PC-3 (cell line): ENCODE data around the gene ACD. TPM values are rescaled to one million over a fixed set of nuclear protein-coding genes. Genes with fewer than 3 reads are reported as not detected.

Source experiments
- ATAC-seq: fragments of 200-7000 bp; cut with Tn5 transposase; 2 replicates; pipeline ENCODE4 v1.9.1; 2020; ENCODE audit warnings: mild to moderate bottlenecking, moderate library complexity
- BruUV-seq: library from RNA; stranded (reverse); fragments of 400-500 nt; replicated peaks from 2 replicates; lab custom pipeline; 2021; lab: Mats Ljungman, UMichigan
- CTCF ChIA-PET: fragments of 300-600 bp; sonication (Branson Sonifier 250); formaldehyde crosslinking; loops from one replicate; lab custom pipeline; 2022; ENCODE audit warnings: antibody characterized with exemption; lab: Charles Lee
- POLR2A ChIA-PET: fragments of 300-600 bp; sonication (Branson Sonifier 250); formaldehyde crosslinking; loops from one replicate; lab custom pipeline; 2022; ENCODE audit warnings: antibody characterized with exemption; ENCODE audit not compliant: unreplicated experiment; lab: Charles Lee
- DNase-seq: peaks from one replicate; pipeline ENCODE4 v3.0.0-alpha.2; 2015
- H2AFZ ChIP-seq: fragments of 300-600 bp; sonication (generic); 2 replicates; pipeline ENCODE4 v1.6.0; 2016; ENCODE audit warnings: antibody characterized with exemption, low read length
- H3F3A ChIP-seq: fragments of 300-600 bp; sonication (generic); one replicate; pipeline ENCODE4 v1.6.0; 2017; ENCODE audit warnings: antibody characterized with exemption, low read length, control low read depth, mild to moderate bottlenecking; ENCODE audit not compliant: unreplicated experiment
- H3K27ac ChIP-seq: fragments of 300-600 bp; sonication (generic); 2 replicates; pipeline ENCODE4 v1.5.1; 2016; ENCODE audit warnings: mild to moderate bottlenecking, low read length
- H3K27me3 ChIP-seq: fragments of 300-600 bp; sonication (generic); 2 replicates; pipeline ENCODE4 v1.6.1; 2016; ENCODE audit warnings: low read length, mixed read lengths
- H3K36me3 ChIP-seq: fragments of 300-600 bp; sonication (generic); 2 replicates; pipeline ENCODE4 v1.6.1; 2016; ENCODE audit warnings: low read depth, mixed run types, low read length, mixed read lengths
- H3K4me1 ChIP-seq: fragments of 300-600 bp; sonication (generic); 2 replicates; pipeline ENCODE4 v1.5.1; 2016; ENCODE audit warnings: low read length; ENCODE audit not compliant: insufficient read depth
- H3K4me2 ChIP-seq: fragments of 300-600 bp; sonication (generic); 2 replicates; pipeline ENCODE4 v1.6.0; 2016; ENCODE audit warnings: low read length
- H3K4me3 ChIP-seq: fragments of 300-600 bp; sonication (generic); 2 replicates; pipeline ENCODE4 v1.5.1; 2016; ENCODE audit warnings: mild to moderate bottlenecking, low read length, mixed read lengths
- H3K79me2 ChIP-seq: fragments of 300-600 bp; sonication (generic); 2 replicates; pipeline ENCODE4 v1.6.1; 2017; ENCODE audit warnings: low read length, mixed read lengths
- H3K9ac ChIP-seq: fragments of 300-600 bp; sonication (generic); 2 replicates; pipeline ENCODE4 v1.6.0; 2016; ENCODE audit warnings: mild to moderate bottlenecking, low read length
- H3K9me2 ChIP-seq: fragments of 300-600 bp; sonication (generic); replicated peaks from 2 replicates; pipeline ENCODE4 v1.6.1; 2016; ENCODE audit warnings: mixed run types, low read length, mixed read lengths
- H3K9me3 ChIP-seq: fragments of 300-600 bp; sonication (generic); 2 replicates; pipeline ENCODE4 v1.6.1; 2016; ENCODE audit warnings: low read length, mixed read lengths
- H4K20me1 ChIP-seq: fragments of 300-600 bp; sonication (generic); 2 replicates; pipeline ENCODE4 v1.6.1; 2016; ENCODE audit warnings: low read length, mixed read lengths
- CTCF ChIP-seq: fragments of 300-600 bp; sonication (generic); conservative IDR thresholded peaks from 2 replicates; pipeline ENCODE4 v1.5.1; 2017; ENCODE audit warnings: antibody characterized with exemption, low read depth, mild to moderate bottlenecking, low read length
- EZH2 ChIP-seq: fragments of 300-600 bp; sonication (generic); IDR thresholded peaks from one replicate; pipeline ENCODE4 v1.6.1; 2017; ENCODE audit warnings: antibody characterized with exemption, mild to moderate bottlenecking, low read length; ENCODE audit not compliant: unreplicated experiment
- EZH2phosphoT487 ChIP-seq: fragments of 300-600 bp; sonication (generic); IDR thresholded peaks from 2 replicates; pipeline ENCODE4 v1.6.1; 2018; ENCODE audit warnings: mild to moderate bottlenecking, antibody characterized with exemption, low read length, borderline replicate concordance
- intact Hi-C: fragments of 100-400 bp; cut with micrococcal nuclease; formaldehyde crosslinking; loops from 2 replicates; pipeline ENCODE4 v1.9.0; 2023
- total RNA-seq: library from RNA; depleted of rRNA; stranded (reverse); fragments of >200 nt; gene quantifications from 2 replicates; pipeline ENCODE4 v1.2.3, GENCODE V29; 2014

The ACD gene
- total RNA-seq, 1 experiment from 2014 or later = 26.3 TPM

- peaks cover 6% of the 10 kb centered on the region; the same call in 1 of the 2 replicates for H3K4me1 ChIP-seq
- no peak for TF ChIP-seq EZH2phosphoT487
- TF ChIP-seq EZH2 = no peak
- no peak for TF ChIP-seq CTCF
- CTCF ChIA-PET = interaction anchor here (0.6 to 1.5 kb wide), 2 partner anchors 97 to 98 kb away, joined by 4 read pairs; partner anchors contain the start of gene CTCF
- intact Hi-C loops = loop anchor here (2.0 kb wide), 1 partner anchor 98 kb away; the partner anchor contains the start of gene CTCF
- ATAC-seq = peak; percentile 81
- peak within 1 kb of the TSS; percentile 82 for H3K9ac ChIP-seq
- peak within 1 kb of the TSS; percentile 100 for H3K4me2 ChIP-seq
- H2AFZ ChIP-seq = peak within 1 kb of the TSS; percentile 100
- peak within 1 kb of the TSS; percentile 91 for H3K4me3 ChIP-seq
- no peaks in the 10 kb centered on the region for H4K20me1 ChIP-seq
- H3K27ac ChIP-seq = peak within 1 kb of the TSS; percentile 70
- H3F3A ChIP-seq = peaks cover 3% of the 10 kb centered on the region
- H3K27me3 ChIP-seq = no peaks in the 10 kb centered on the region
- DNase-seq = peak; percentile 95
- POLR2A ChIA-PET = interaction anchor here (1.0 kb wide), 1 partner anchor 156 kb away, joined by 19 read pairs; no protein-coding TSS in a partner anchor
- BruUV-seq = TSS peak; percentile 55
- H3K79me2 ChIP-seq = peaks cover 11% of the 10 kb centered on the region
- no peaks in the 10 kb centered on the region for H3K9me2 ChIP-seq
- no peaks in the 10 kb centered on the region for H3K36me3 ChIP-seq
- H3K9me3 ChIP-seq = no peaks in the 10 kb centered on the region
These were observed 536 bp upstream of the ACD start, which contains the start of gene PARD6A for GRCh38 chr16:67660564-67661028. TSS of gene PARD6A (plus strand) at chr16:67660960. CDS start at chr16:67661039, 79 bp downstream.

GRCh38 chr16:67658849-67659674, 998 bp downstream of the ACD start:
- Histone ChIP-seq H3K9ac (peak overlapping the region; percentile 82), H3F3A (peaks cover 3% of the 10 kb centered on the region), H3K27ac (no peak overlapping the region), H3K27me3 (no peaks in the 10 kb centered on the region), H3K9me3 (no peaks in the 10 kb centered on the region), H3K4me3 (peak overlapping the region; percentile 91), H3K79me2 (peaks cover 11% of the 10 kb centered on the region), H2AFZ (peak overlapping the region; percentile 100), H3K9me2 (no peaks in the 10 kb centered on the region), H3K36me3 (no peaks in the 10 kb centered on the region), H3K4me1 (peaks cover 6% of the 10 kb centered on the region; the same call in 1 of the 2 replicates), H3K4me2 (peak overlapping the region; percentile 100), H4K20me1 (no peaks in the 10 kb centered on the region)
- intact Hi-C loops = no loop called here
- TF ChIP-seq EZH2phosphoT487 (no peak), EZH2 (no peak), CTCF (no peak)
- POLR2A ChIA-PET = no interaction called here
- CTCF ChIA-PET = no interaction called here
- DNase-seq (no peak), ATAC-seq (no peak)
- no TSS peak for BruUV-seq
